Endometrium (tissue), 2 donors: Measurements from ENCODE around the gene ENAH.

Experiments
- FAIRE-seq: peaks from 2 replicates; lab custom pipeline; 2012; peaks lifted over from hg19 to GRCh38; lab: Jason Lieb, UNC
- donor health status: control.
- donor health status: control.

ENAH gene

GRCh38 chr1:225470211-225471108 lies 182.5 kb downstream of the ENAH start:
- no peak for FAIRE-seq

GRCh38 chr1:225469051-225469450 lies 183.9 kb downstream of the ENAH start:
- no peak for FAIRE-seq

- FAIRE-seq = no peak
These were observed 184.5 kb downstream of the ENAH start for GRCh38 chr1:225468270-225469020.

GRCh38 chr1:225467193-225468020 lies 185.5 kb downstream of the ENAH start:
- FAIRE-seq = no peak

- FAIRE-seq = no peak
These were observed 186.1 kb downstream of the ENAH start for GRCh38 chr1:225466848-225467192.

GRCh38 chr1:225465793-225466517 lies 187.0 kb downstream of the ENAH start:
- FAIRE-seq = no peak

- no peak for FAIRE-seq
These were observed 187.8 kb downstream of the ENAH start for GRCh38 chr1:225464851-225465792.

GRCh38 chr1:225462714-225463574 lies 190.0 kb downstream of the ENAH start:
- no peak for FAIRE-seq

GRCh38 chr1:225462429-225462713 lies 190.6 kb downstream of the ENAH start:
- no peak for FAIRE-seq

GRCh38 chr1:225461533-225462428 lies 191.1 kb downstream of the ENAH start:
- no peak for FAIRE-seq

GRCh38 chr1:225460737-225461532 lies 192.0 kb downstream of the ENAH start:
- FAIRE-seq = no peak

- FAIRE-seq = no peak
These were observed 192.7 kb downstream of the ENAH start for GRCh38 chr1:225460021-225460736.

- no peak for FAIRE-seq
These were observed 194.7 kb downstream of the ENAH start for GRCh38 chr1:225458222-225458631.

GRCh38 chr1:225454733-225455132 lies 198.2 kb downstream of the ENAH start:
- no peak for FAIRE-seq

GRCh38 chr1:225453797-225454648 lies 198.9 kb downstream of the ENAH start:
- FAIRE-seq = no peak

- no peak for FAIRE-seq
These were observed 200.9 kb downstream of the ENAH start for GRCh38 chr1:225451840-225452515.
